Fibroblast of the aortic adventitia (primary cell): ENCODE results near the gene TMPO. TPM values are rescaled to one million over a fixed set of nuclear protein-coding genes. Genes with fewer than 3 reads are reported as not detected.
"Not testable (repeated sequence)": the region's sequence is repeated elsewhere in the genome, so short reads cannot be mapped to it uniquely, and the experiment has no call there.

Experiments
- DNase-seq: peaks from one replicate; pipeline ENCODE4 v3.0.0-alpha.2; 2010; ENCODE audit warnings: low read depth
- H3K4me3 ChIP-seq: 2 replicates; pipeline ENCODE4 v1.5.1; 2011; ENCODE audit warnings: low read depth, mild to moderate bottlenecking, control low read depth, low read length, moderate library complexity
- CTCF ChIP-seq: IDR thresholded peaks from 2 replicates; pipeline ENCODE4 v1.5.1; 2011; ENCODE audit warnings: mild to moderate bottlenecking, low read length, control low read depth, inconsistent platforms; ENCODE audit not compliant: insufficient read depth
- small RNA-seq: library from RNA; depleted of rRNA; stranded (forward); fragments of <200 nt; gene quantifications from one replicate; pipeline ENCODE3, GENCODE V24; 2012
- total RNA-seq: library from RNA; depleted of rRNA; stranded (reverse); fragments of >200 nt; gene quantifications from 2 replicates; pipeline ENCODE4 v1.2.3, GENCODE V29; 2012; ENCODE audit warnings: low replicate concordance

TMPO gene
- total RNA-seq, 1 donor: 130 TPM

- no peak for DNase-seq
- no peak for TF ChIP-seq CTCF
- H3K4me3 ChIP-seq: peak overlapping the region; percentile 65
These were observed 77.5 kb downstream of the TMPO start for GRCh38 chr12:98592825-98593322.

- no peak for TF ChIP-seq CTCF
- H3K4me3 ChIP-seq: peak within 1 kb of the TSS; percentile 99
- peak; percentile 98 for DNase-seq
These were observed 78.1 kb downstream of the TMPO start, which contains the start of gene SLC25A3 for GRCh38 chr12:98593351-98594049. SLC25A3 (plus strand) TSS chr12:98593686; CDS start chr12:98593979, 293 bp downstream.

GRCh38 chr12:98594050-98594835 is 78.9 kb downstream of the TMPO start:
- H3K4me3 ChIP-seq: peak overlapping the region; percentile 99
- TF ChIP-seq CTCF: no peak
- DNase-seq: peak; percentile 36

- H3K4me3 ChIP-seq: peak overlapping the region; percentile 99
- peak; percentile 84 for DNase-seq
- no peak for TF ChIP-seq CTCF
These were observed 80.0 kb downstream of the TMPO start for GRCh38 chr12:98595243-98595988.

GRCh38 chr12:98597313-98597712 is 81.9 kb downstream of the TMPO start:
- H3K4me3 ChIP-seq, DNase-seq: not testable (repeated sequence)

Small RNAs within 50 kb of the gene (small RNA-seq; reads per million reads assigned to genes)
- 78.1 reads per million, percentile 97 among the genes with 10 or more reads in this experiment for gene SNORA53

Other genes starting within 250 kb of the TMPO start
- gene SLC25A3, start 78.1 kb downstream of the TMPO start, total RNA-seq: 760 and 828 TPM in 2 replicates
- 51.5 and 67.4 TPM in 2 replicates for gene IKBIP, start 129.2 kb downstream of the TMPO start, total RNA-seq
- 20.4 and 24.1 TPM in 2 replicates for gene APAF1, start 129.7 kb downstream of the TMPO start, total RNA-seq